Right kidney (tissue), 1 donor: ENCODE results near the gene TJP2.

ENCODE experiments used
- DNase-seq: peaks from one replicate; pipeline ENCODE4 v3.0.0-alpha.2; 2016

TJP2 gene

GRCh38 chr9:69190863-69191181 is 16.7 kb downstream of the TJP2 start:
- no peak for DNase-seq

GRCh38 chr9:69191231-69191630 is 17.2 kb downstream of the TJP2 start:
- DNase-seq = no peak

GRCh38 chr9:69192214-69192613 is 18.1 kb downstream of the TJP2 start:
- no peak for DNase-seq

GRCh38 chr9:69193685-69194032 is 19.6 kb downstream of the TJP2 start:
- DNase-seq = no peak

GRCh38 chr9:69194702-69195418 is 20.8 kb downstream of the TJP2 start:
- DNase-seq = no peak

GRCh38 chr9:69195668-69196067 is 21.6 kb downstream of the TJP2 start:
- no peak for DNase-seq

- DNase-seq = no peak
Measured at GRCh38 chr9:69197687-69198086, 23.6 kb downstream of the TJP2 start.

- DNase-seq = no peak
Measured at GRCh38 chr9:69198521-69199220, 24.6 kb downstream of the TJP2 start.

- no peak for DNase-seq
Measured at GRCh38 chr9:69199769-69200470, 25.8 kb downstream of the TJP2 start.

- no peak for DNase-seq
Measured at GRCh38 chr9:69202556-69202955, 28.5 kb downstream of the TJP2 start.

GRCh38 chr9:69204326-69204725 is 30.2 kb downstream of the TJP2 start:
- DNase-seq = no peak

- DNase-seq = no peak
Measured at GRCh38 chr9:69204849-69205248, 30.8 kb downstream of the TJP2 start.

GRCh38 chr9:69206047-69206446 is 32.0 kb downstream of the TJP2 start:
- DNase-seq = no peak

GRCh38 chr9:69207503-69207902 is 33.4 kb downstream of the TJP2 start:
- DNase-seq = no peak

- no peak for DNase-seq
Measured at GRCh38 chr9:69211424-69212036, 37.5 kb downstream of the TJP2 start.

- no peak for DNase-seq
Measured at GRCh38 chr9:69213647-69214046, 39.6 kb downstream of the TJP2 start.

- no peak for DNase-seq
Measured at GRCh38 chr9:69214939-69215338, 40.9 kb downstream of the TJP2 start.

GRCh38 chr9:69215774-69216485 is 41.9 kb downstream of the TJP2 start:
- no peak for DNase-seq

GRCh38 chr9:69218166-69218565 is 44.1 kb downstream of the TJP2 start:
- no peak for DNase-seq

GRCh38 chr9:69221036-69221435 is 47.0 kb downstream of the TJP2 start:
- no peak for DNase-seq

GRCh38 chr9:69222970-69223369 is 48.9 kb downstream of the TJP2 start:
- DNase-seq = no peak

GRCh38 chr9:69223605-69224004 is 49.5 kb downstream of the TJP2 start:
- DNase-seq = no peak

- DNase-seq = no peak
Measured at GRCh38 chr9:69229367-69229766, 55.3 kb downstream of the TJP2 start.
